Osteocyte (in vitro differentiated cells): ENCODE data around the gene CLEC14A. TPM values are rescaled to one million over a fixed set of nuclear protein-coding genes. Genes with fewer than 3 reads are reported as not detected.

ENCODE experiments used
- DNase-seq: peaks from one replicate; pipeline ENCODE4 v3.0.0; 2021; ENCODE audit warnings: mixed read lengths; ENCODE audit not compliant: unreplicated experiment; ENCODE audit errors: extremely low spot score
- H3K27ac Mint-ChIP-seq: one replicate; pipeline ENCODE4 v1.8.0; 2021; ENCODE audit warnings: mild to moderate bottlenecking, mixed read lengths; ENCODE audit not compliant: unreplicated experiment
- H3K27me3 Mint-ChIP-seq: one replicate; pipeline ENCODE4 v1.8.0; 2021; ENCODE audit warnings: mixed read lengths; ENCODE audit not compliant: unreplicated experiment
- H3K36me3 Mint-ChIP-seq: one replicate; pipeline ENCODE4 v1.8.0; 2021; ENCODE audit warnings: mixed read lengths; ENCODE audit not compliant: unreplicated experiment
- H3K4me1 Mint-ChIP-seq: one replicate; pipeline ENCODE4 v1.8.0; 2021; ENCODE audit warnings: mixed read lengths; ENCODE audit not compliant: unreplicated experiment
- H3K4me3 Mint-ChIP-seq: one replicate; pipeline ENCODE4 v1.8.0; 2021; ENCODE audit warnings: mild to moderate bottlenecking, moderate library complexity, mixed read lengths; ENCODE audit not compliant: unreplicated experiment
- H3K9me3 Mint-ChIP-seq: one replicate; pipeline ENCODE4 v1.8.0; 2021; ENCODE audit warnings: mixed read lengths; ENCODE audit not compliant: unreplicated experiment
- total RNA-seq: library from RNA; stranded (reverse); gene quantifications from 2 replicates; pipeline ENCODE4 v1.2.1, GENCODE V29; 2021
- TF ChIP-seq, protein P1 (sequence below): fragments of 200-600 bp; sonication (generic); IDR thresholded peaks from 2 replicates; pipeline ENCODE4 v1.5.0; 2021; ENCODE audit warnings: antibody characterized with exemption, mild to moderate bottlenecking, moderate library complexity

The CLEC14A gene
- total RNA-seq, 1 donor from 2014 or later: not detected

DNA sequence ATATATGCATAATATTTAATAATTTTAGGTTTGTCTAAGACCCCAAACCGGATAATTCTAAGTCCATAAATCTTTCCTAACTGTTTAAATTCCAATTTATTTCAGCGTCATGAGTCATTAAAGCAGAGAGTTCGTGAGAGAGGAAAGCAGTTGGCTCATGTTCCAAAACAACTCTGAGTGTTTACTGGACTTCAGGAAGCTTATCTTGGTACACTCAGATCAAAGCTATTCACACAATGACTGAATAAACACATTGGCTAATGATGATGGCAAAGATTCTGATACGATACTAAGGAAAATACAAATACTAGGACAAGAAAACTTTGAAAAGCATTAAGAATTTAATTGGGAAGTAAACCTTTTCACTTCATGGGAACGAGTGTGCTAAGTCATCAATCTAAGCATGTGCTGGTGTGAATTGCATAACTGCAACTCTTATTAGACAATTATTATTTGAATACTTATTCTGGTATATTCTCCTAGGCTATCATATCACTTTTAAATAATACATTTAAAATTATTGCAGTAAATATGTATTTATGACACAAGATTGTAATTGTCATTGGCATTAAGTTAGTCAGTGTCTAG lies 34.8 kb upstream of the CLEC14A start:
- H3K9me3 Mint-ChIP-seq: peaks cover 4% of the 10 kb centered on the region
- TF ChIP-seq, protein P1, sequence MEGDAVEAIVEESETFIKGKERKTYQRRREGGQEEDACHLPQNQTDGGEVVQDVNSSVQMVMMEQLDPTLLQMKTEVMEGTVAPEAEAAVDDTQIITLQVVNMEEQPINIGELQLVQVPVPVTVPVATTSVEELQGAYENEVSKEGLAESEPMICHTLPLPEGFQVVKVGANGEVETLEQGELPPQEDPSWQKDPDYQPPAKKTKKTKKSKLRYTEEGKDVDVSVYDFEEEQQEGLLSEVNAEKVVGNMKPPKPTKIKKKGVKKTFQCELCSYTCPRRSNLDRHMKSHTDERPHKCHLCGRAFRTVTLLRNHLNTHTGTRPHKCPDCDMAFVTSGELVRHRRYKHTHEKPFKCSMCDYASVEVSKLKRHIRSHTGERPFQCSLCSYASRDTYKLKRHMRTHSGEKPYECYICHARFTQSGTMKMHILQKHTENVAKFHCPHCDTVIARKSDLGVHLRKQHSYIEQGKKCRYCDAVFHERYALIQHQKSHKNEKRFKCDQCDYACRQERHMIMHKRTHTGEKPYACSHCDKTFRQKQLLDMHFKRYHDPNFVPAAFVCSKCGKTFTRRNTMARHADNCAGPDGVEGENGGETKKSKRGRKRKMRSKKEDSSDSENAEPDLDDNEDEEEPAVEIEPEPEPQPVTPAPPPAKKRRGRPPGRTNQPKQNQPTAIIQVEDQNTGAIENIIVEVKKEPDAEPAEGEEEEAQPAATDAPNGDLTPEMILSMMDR: no peak
- H3K27me3 Mint-ChIP-seq: no peaks in the 10 kb centered on the region
- no peak overlapping the region for H3K4me3 Mint-ChIP-seq
- H3K4me1 Mint-ChIP-seq: peaks cover 4% of the 10 kb centered on the region
- no peaks in the 10 kb centered on the region for H3K36me3 Mint-ChIP-seq
- no peak for DNase-seq
- no peak overlapping the region for H3K27ac Mint-ChIP-seq

DNA sequence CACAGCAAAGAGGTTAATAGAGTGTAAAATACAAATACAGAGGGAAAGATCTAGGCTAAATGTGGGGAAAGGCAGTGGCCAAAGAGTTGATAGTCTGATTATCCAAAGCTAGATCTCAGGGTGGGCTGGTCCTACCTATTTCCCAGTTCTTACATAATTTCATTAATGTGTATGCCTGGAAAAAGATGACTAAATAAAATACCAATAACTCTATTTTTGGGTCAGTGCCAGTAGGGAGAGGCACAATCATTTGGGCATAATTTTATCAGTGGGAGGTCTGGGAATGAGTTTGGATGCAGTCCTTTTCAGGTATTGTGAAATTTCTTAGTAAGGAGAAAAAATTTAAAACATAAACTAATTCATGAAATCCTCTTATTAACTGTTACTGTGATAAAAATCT lies 30.6 kb upstream of the CLEC14A start:
- H3K36me3 Mint-ChIP-seq: no peaks in the 10 kb centered on the region
- no peaks in the 10 kb centered on the region for H3K27me3 Mint-ChIP-seq
- DNase-seq: no peak
- no peak overlapping the region for H3K4me3 Mint-ChIP-seq
- peaks cover under 1% of the 10 kb centered on the region for H3K4me1 Mint-ChIP-seq
- no peak overlapping the region for H3K27ac Mint-ChIP-seq
- TF ChIP-seq, protein P1: no peak
- H3K9me3 Mint-ChIP-seq: peaks cover 9% of the 10 kb centered on the region

DNA sequence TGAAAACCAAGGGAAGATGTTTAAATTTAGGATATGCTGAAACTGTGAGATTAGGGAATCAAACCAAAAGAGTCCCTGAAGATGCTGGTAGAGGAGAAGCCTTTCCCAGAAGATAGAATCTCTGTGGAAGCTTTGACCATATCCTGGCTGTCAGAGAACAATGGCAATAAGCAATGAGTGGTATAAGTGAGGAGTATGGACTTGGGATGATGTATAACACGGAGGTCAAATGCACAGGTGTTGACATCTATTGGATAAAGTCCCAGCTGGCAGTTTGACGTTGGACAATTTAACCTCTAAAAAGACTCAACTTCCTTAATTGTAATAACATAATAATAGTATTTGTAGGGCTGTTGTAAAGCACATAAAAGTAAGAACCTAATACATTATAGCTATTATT lies 30.1 kb upstream of the CLEC14A start:
- no peak overlapping the region for H3K27ac Mint-ChIP-seq
- H3K36me3 Mint-ChIP-seq: no peaks in the 10 kb centered on the region
- no peak for DNase-seq
- H3K4me3 Mint-ChIP-seq: no peak overlapping the region
- TF ChIP-seq, protein P1: no peak
- peaks cover 9% of the 10 kb centered on the region for H3K9me3 Mint-ChIP-seq
- H3K4me1 Mint-ChIP-seq: no peaks in the 10 kb centered on the region
- H3K27me3 Mint-ChIP-seq: no peaks in the 10 kb centered on the region

DNA sequence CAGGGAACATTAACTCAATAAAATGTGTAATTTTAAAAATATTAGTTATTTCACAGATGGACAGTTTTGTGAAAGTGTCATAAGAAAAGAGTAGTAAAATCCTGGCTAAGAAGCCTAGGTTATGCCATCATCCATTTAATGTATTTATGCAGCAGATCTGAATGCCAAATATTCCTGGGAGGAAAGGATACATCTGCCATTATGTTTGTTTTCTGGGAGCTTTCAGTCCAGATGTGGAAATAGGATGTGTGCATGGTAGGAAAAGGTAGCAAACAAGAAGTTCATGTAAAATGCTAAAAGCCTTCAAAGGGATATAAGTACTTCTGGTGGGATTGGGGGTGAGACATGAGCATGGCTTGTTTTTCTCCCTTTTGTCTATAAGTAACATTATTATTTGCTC lies 27.0 kb upstream of the CLEC14A start:
- DNase-seq: no peak
- Mint-ChIP-seq H3K9me3 (peaks cover 9% of the 10 kb centered on the region), H3K27me3 (no peaks in the 10 kb centered on the region), H3K36me3 (no peaks in the 10 kb centered on the region), H3K27ac (no peak overlapping the region), H3K4me3 (no peak overlapping the region), H3K4me1 (no peaks in the 10 kb centered on the region)
- TF ChIP-seq, protein P1: no peak

DNA sequence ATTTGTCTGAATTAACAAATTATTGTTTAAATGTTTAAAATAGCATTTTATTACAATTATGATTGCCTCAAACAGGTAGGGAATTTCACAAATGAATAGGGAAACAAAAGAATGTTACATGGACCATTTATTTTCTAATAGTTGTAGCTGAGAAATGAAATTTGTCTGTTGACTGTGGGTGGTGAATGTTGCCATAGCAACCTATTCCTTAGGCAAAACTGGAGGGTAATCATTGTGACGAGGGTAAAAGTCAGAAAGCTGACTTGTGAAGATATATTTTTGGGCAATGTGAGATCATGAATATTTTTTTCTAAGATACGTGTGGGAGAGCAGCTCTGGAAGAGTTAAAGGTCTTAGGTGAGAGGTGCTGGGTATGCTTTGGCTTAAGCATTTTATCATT lies 24.2 kb upstream of the CLEC14A start:
- H3K4me3 Mint-ChIP-seq: no peak overlapping the region
- H3K9me3 Mint-ChIP-seq: peaks cover 4% of the 10 kb centered on the region
- TF ChIP-seq, protein P1: no peak
- no peaks in the 10 kb centered on the region for H3K4me1 Mint-ChIP-seq
- DNase-seq: no peak
- no peaks in the 10 kb centered on the region for H3K27me3 Mint-ChIP-seq
- H3K36me3 Mint-ChIP-seq: no peaks in the 10 kb centered on the region
- no peak overlapping the region for H3K27ac Mint-ChIP-seq
